Adrenal gland (tissue), 12 donors: Measurements from ENCODE around the gene BCL2L11. TPM values are rescaled to one million over a fixed set of nuclear protein-coding genes. Genes with fewer than 3 reads are reported as not detected.

Experiments used
- DNase-seq, 7 donors: peaks; one replicate each; pipeline ENCODE4 v3.0.0-alpha.2; 2019 to 2020
- H3K27ac ChIP-seq, 5 donors: fragments of 200-600 bp; sonication (generic) in 4 of 5; 1 replicate in 3 of 5; 2 replicates in 2 of 5; pipeline versions ENCODE4 v1.5.1 to v1.8.0; 2016 to 2020; ENCODE audit warnings: mild to moderate bottlenecking in 1 of 5
- H3K27me3 ChIP-seq: fragments of 200-600 bp; 2 replicates; pipeline ENCODE4 v1.8.0; 2021
- H3K36me3 ChIP-seq, 2 donors: fragments of 200-600 bp; replicated peaks in 1 of 2; 1 replicate in 1 of 2; 2 replicates in 1 of 2; pipeline versions ENCODE4 v1.5.1 to v1.8.0; 2018 to 2022
- H3K4me1 ChIP-seq, 2 donors: fragments of 200-600 bp; replicated peaks in 1 of 2; 1 replicate in 1 of 2; 2 replicates in 1 of 2; pipeline versions ENCODE4 v1.5.1 to v1.8.0; 2018 to 2021
- H3K4me3 ChIP-seq, 4 donors: fragments of 200-600 bp; sonication (generic) in 3 of 4; one replicate each; pipeline ENCODE4 v1.5.1; 2016 to 2018
- H3K9me3 ChIP-seq, 3 donors: fragments of 200-600 bp; sonication (generic) in 1 of 3; replicated peaks in 1 of 3; 1 replicate in 2 of 3; 2 replicates in 1 of 3; pipeline versions ENCODE4 v1.5.1 to v1.8.0; 2016 to 2021
- POLR2A ChIP-seq, 2 donors: fragments of 450-650 bp; IDR thresholded peaks; one replicate each; pipeline ENCODE4 v1.6.1; 2017; ENCODE audit warnings: antibody characterized with exemption in 2 of 2, mild to moderate bottlenecking in 2 of 2, moderate library complexity in 1 of 2
- WGBS, 4 donors: extraction: QIAGEN DNeasy Blood & Tissue Kit in 2 of 4; methylation state at CpG; one replicate each; pipeline versions ENCODE4 v1.1.5 to v1.1.7; 2013 to 2017; 5-methylcytosine and 5-hydroxymethylcytosine counted together
- intact Hi-C, 2 donors: fragments of 100-400 bp; cut with DNase I; formaldehyde crosslinking; loops; one replicate each; pipeline versions ENCODE4 v1.14.1 to v1.15.0; 2022 to 2023
- polyA plus RNA-seq, 3 donors: library from polyadenylated mRNA; stranded (reverse); fragments of 200-250 nt in 2 of 3; fragments of 350-450 nt in 1 of 3; fragmentation: Illumina TruSeq in 1 of 3; extraction: RNeasy Lipid Tissue Mini Kit (QIAGEN cat#74804) in 1 of 3; gene quantifications; one replicate each; pipeline ENCODE4 v1.2.3, GENCODE V29; 2013 to 2014
- total RNA-seq, 9 donors: library from RNA; depleted of rRNA in 4 of 9; stranded (reverse); fragments of >200 nt in 4 of 9; fragments of 120-200 nt in 1 of 9; fragmentation: NEBNext Ultra II Directional in 1 of 9; extraction: Animal tissue kit (Norgen Biotek cat#: 25700) in 1 of 9; gene quantifications; one replicate each; pipeline versions ENCODE4 v1.1.0 to v1.2.4, GENCODE V29; 2013 to 2023
- TF ChIP-seq, protein P1 (sequence below), 6 experiments: fragments of 450-650 bp in 4 of 6; fragments of 200-600 bp in 2 of 6; sonication (generic) in 1 of 6; IDR thresholded peaks; 1 replicate in 5 of 6; 2 replicates in 1 of 6; pipeline versions ENCODE4 v1.5.1 to v1.8.0; 2016 to 2021; ENCODE audit warnings: antibody characterized with exemption in 6 of 6, mild to moderate bottlenecking in 2 of 6, moderate library complexity in 1 of 6
- donor health status: healthy with polysubstance abuse.
- donor health status: Bipolar disorder and iron deficiency.
- donor health status: DM: yes; HTN: yes; CAD: no.
- donor health status: DM: no; HTN: no; CAD: no.
- donor health status: DM: no; HTN: no; CAD: no.
- donor health status: DM: yes; HTN: yes; CAD: no.

BCL2L11 gene
- total and polyA plus RNA-seq, 12 donors = 2.5 to 165 (median 15.7) TPM

DNA sequence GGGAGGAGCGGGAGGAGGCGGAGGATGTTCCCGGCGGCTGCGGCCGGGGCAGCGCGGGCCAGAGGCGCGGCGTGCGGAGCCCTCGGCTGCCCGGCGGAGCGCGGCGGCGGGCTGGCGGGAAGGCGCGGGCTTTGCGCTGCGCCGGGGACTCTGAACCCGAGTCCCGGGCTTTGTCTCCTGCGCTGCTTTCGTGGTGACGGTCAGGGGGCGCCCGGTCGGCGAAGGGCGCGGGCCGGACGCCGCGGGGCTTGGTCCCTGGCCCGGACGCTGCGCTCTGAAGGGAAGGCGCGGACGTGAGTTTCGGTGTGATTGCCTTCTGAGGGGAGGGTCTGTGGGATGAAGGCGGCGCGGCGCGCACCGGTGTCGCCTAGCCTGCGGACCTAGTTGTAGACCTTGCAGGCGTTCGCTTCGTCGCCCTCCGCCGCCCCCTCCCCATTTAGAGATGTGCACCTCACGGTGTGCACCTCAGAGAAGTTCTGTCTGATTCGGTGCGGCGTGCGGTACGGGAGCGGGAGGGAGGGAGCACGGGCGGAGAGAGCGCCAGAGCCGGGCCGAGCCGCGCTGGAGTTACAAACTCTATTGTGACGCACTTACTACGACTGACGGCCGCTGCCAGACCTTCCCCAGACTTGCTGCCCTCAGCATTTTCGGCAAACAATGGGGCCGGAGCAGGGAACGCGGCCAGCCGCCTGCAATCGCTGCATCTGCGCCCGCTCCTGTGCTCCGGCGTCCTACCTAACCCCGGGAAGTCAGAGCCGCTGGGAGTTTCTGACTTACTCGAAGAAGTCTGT lies 2.1 kb downstream of the BCL2L11 start:
- Histone ChIP-seq H3K4me1 (peaks cover 5 to 29% of the 10 kb centered on the region in 2 donors), H3K4me3 (peak overlapping the region; percentile 27 to 65 (median 54)), H3K27ac (peak overlapping the region; percentile 66 to 99 (median 93)), H3K9me3 (no peaks in the 10 kb centered on the region), H3K27me3 (no peaks in the 10 kb centered on the region), H3K36me3 (peaks cover 0 to 11% of the 10 kb centered on the region in 2 donors)
- WGBS, 4 donors = 0 to 1% (median 0%) methylated on average over 7 to 92 of the region's 92 CpGs
- intact Hi-C loops = no loop called here
- TF ChIP-seq POLR2A (IDR thresholded peaks at IDR 0.05) = peak; percentile 32 to 91
- TF ChIP-seq, protein P1, sequence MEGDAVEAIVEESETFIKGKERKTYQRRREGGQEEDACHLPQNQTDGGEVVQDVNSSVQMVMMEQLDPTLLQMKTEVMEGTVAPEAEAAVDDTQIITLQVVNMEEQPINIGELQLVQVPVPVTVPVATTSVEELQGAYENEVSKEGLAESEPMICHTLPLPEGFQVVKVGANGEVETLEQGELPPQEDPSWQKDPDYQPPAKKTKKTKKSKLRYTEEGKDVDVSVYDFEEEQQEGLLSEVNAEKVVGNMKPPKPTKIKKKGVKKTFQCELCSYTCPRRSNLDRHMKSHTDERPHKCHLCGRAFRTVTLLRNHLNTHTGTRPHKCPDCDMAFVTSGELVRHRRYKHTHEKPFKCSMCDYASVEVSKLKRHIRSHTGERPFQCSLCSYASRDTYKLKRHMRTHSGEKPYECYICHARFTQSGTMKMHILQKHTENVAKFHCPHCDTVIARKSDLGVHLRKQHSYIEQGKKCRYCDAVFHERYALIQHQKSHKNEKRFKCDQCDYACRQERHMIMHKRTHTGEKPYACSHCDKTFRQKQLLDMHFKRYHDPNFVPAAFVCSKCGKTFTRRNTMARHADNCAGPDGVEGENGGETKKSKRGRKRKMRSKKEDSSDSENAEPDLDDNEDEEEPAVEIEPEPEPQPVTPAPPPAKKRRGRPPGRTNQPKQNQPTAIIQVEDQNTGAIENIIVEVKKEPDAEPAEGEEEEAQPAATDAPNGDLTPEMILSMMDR (IDR thresholded peaks at IDR 0.05) = no peak
- peak; percentile 84 to 95 (median 91) for DNase-seq

DNA sequence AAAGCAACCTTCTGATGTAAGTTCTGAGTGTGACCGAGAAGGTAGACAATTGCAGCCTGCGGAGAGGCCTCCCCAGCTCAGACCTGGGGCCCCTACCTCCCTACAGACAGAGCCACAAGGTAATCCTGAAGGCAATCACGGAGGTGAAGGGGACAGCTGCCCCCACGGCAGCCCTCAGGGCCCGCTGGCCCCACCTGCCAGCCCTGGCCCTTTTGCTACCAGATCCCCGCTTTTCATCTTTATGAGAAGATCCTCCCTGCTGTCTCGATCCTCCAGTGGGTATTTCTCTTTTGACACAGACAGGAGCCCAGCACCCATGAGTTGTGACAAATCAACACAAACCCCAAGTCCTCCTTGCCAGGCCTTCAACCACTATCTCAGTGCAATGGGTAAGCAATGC lies 3.0 kb downstream of the BCL2L11 start:
- DNase-seq = no peak
- Histone ChIP-seq H3K27ac (no peak overlapping the region), H3K27me3 (no peaks in the 10 kb centered on the region), H3K36me3 (peaks cover 0 to 11% of the 10 kb centered on the region in 2 donors), H3K4me1 (peaks cover 5 to 26% of the 10 kb centered on the region in 2 donors), H3K9me3 (no peaks in the 10 kb centered on the region), H3K4me3 (no peak overlapping the region)
- TF ChIP-seq POLR2A (IDR thresholded peaks at IDR 0.05) = no peak
- TF ChIP-seq, protein P1 (IDR thresholded peaks at IDR 0.05) = no peak
- 89 to 99% (median 90%) methylated on average over 5 to 7 of the region's 7 CpGs for WGBS, 4 donors
- intact Hi-C loops = no loop called here

DNA sequence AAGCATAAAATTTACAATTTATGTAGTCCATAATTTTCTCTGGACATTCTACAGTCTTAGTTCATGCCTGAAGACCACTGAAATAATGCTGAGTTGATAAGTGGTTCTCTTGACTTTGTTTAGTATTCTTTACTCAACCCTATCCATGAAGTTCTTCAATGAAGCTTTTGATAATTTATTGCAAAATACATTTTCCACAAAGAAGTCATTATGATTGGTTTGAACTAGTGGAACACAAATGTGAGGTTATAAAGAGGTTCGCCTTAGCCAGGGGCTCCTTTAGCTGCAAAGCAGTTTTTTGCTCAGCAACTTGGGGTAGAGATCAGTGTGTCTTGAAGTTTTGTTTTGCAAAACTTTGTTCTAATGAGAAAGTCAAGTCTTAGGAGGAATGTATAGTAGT lies 5.9 kb downstream of the BCL2L11 start:
- no peaks in the 10 kb centered on the region for H3K9me3 ChIP-seq
- intact Hi-C loops = no loop called here
- 82 to 97% (median 93%) methylated on average over 1 of the region's 1 CpG for WGBS, 4 donors
- TF ChIP-seq, protein P1 (IDR thresholded peaks at IDR 0.05) = no peak
- no peak for TF ChIP-seq POLR2A (IDR thresholded peaks at IDR 0.05)
- no peak overlapping the region for H3K27ac ChIP-seq
- peaks cover 0 to 19% of the 10 kb centered on the region in 2 donors for H3K4me1 ChIP-seq
- H3K27me3 ChIP-seq = no peaks in the 10 kb centered on the region
- H3K36me3 ChIP-seq = peaks cover 0 to 11% of the 10 kb centered on the region in 2 donors
- H3K4me3 ChIP-seq = no peak overlapping the region
- no peak for DNase-seq

DNA sequence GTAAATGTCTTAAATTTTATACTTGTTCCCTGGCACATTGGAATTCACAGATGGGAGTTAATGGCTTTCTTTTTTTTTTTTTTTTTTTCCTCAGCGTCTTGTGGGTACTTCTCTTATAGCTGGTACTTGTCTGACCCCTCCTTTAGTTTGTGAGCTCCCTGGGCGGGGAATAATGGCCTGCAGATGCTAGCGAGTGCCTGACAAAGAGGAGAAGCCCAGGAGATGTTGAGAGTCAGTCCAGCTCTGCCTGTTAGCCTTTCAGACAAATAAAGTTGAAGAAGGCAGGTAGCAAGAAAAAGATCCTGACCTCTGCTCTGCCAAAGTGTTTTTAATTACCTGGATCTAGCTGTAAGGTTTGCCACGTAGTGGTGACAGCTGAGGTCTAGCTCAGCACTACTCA lies 6.6 kb downstream of the BCL2L11 start:
- TF ChIP-seq, protein P1 (IDR thresholded peaks at IDR 0.05) = no peak
- TF ChIP-seq POLR2A (IDR thresholded peaks at IDR 0.05) = no peak
- no peak for DNase-seq
- Histone ChIP-seq H3K27me3 (no peaks in the 10 kb centered on the region), H3K9me3 (no peaks in the 10 kb centered on the region), H3K4me3 (no peak overlapping the region), H3K27ac (no peak overlapping the region), H3K4me1 (peaks cover 0 to 14% of the 10 kb centered on the region in 2 donors), H3K36me3 (peaks cover 0 to 11% of the 10 kb centered on the region in 2 donors)
- intact Hi-C loops = no loop called here
- 84 to 96% (median 94%) methylated on average over 4 of the region's 4 CpGs for WGBS, 4 donors
